ENCODE measurements around the gene ASRGL1.

DNA sequence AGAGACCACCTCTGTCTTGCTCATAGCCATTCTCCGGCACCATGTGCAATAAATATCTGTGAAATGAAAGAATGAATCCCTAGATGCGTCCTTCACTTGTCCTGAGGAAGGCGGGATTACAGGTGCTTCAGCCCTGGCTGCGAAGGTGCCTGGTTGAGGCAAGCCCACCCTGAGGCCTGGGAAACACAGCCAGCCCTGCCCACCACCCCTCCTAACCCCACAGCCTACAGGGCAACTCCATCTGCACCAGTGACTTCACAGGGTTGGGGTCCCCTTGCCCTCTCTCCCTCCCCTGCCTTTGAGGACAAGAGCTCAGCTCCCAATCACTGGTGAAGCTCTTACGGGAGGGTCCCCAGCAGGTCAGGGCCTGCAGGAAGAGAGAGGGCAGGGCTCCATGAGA is 64.1 kb downstream of the ASRGL1 start:
- TF ChIP-seq SP1 (IDR thresholded peaks at IDR 0.05) (no peak), ZNF384 (IDR thresholded peaks at IDR 0.05) (no peak), FOXK2 (IDR thresholded peaks at IDR 0.05) (no peak), TARDBP (IDR thresholded peaks at IDR 0.05) (no peak), L3MBTL2 (conservative IDR thresholded peaks at IDR 0.05) (no peak)
- TF ChIP-seq, protein P1, sequence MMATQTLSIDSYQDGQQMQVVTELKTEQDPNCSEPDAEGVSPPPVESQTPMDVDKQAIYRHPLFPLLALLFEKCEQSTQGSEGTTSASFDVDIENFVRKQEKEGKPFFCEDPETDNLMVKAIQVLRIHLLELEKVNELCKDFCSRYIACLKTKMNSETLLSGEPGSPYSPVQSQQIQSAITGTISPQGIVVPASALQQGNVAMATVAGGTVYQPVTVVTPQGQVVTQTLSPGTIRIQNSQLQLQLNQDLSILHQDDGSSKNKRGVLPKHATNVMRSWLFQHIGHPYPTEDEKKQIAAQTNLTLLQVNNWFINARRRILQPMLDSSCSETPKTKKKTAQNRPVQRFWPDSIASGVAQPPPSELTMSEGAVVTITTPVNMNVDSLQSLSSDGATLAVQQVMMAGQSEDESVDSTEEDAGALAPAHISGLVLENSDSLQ (IDR thresholded peaks at IDR 0.05), result no peak
